ENCODE results near the gene TRIM13. TPM values are rescaled to one million over a fixed set of nuclear protein-coding genes. Genes with fewer than 3 reads are reported as not detected.

Gene TRIM13
- total and polyA plus RNA-seq, 2 of the 13 experiments (the other 11 are each of a cell fraction or from before 2014, with no cell fraction given) = 22.0 to 24.4 TPM

DNA sequence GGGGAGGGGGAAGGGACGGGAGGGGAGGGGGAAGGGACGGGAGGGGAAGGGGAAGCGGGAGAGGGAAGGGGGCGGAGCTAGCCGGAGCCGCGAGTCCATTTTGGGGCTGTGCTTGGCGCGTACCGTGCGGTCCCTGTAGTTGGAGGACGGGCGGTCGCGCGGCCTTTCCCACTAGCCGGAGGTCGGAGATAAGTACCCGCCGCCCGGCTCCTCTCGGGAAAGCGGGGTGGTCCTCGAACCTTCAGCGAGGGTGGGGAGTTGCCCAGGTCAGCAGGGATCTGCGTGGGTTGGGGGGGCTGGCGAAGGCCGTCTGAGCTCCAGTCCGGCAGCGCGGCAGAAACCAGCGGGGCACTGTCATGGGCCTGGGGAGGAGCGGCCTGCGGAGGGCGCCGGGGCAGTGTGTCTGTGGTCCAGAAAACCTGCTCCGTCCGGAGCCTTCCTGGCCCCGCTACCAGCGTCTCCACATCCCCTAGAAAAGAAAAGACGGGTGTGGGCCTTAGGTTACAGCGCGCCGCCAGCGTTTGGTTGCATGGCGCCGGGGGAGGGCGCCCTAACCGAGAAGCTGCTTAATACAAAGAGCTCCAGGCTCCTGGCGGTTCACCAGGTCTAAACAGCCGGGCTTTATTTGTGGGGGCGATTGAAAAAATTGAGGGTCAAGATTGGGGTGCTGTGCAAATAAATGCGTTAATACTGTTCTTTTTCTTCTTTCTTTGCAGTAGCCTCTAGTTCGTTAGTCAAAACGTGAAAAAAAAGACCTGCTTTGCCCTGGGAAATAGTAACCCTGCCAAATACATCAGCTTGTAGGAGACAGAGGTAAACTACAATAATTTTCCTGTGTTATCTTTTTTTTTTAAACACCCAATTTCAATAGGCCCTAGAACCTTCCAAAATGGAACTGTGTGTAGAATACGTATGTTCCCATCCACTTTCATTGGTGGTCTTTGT, at the start of gene TRIM13 (continued):
- TF ChIP-seq, protein P1, sequence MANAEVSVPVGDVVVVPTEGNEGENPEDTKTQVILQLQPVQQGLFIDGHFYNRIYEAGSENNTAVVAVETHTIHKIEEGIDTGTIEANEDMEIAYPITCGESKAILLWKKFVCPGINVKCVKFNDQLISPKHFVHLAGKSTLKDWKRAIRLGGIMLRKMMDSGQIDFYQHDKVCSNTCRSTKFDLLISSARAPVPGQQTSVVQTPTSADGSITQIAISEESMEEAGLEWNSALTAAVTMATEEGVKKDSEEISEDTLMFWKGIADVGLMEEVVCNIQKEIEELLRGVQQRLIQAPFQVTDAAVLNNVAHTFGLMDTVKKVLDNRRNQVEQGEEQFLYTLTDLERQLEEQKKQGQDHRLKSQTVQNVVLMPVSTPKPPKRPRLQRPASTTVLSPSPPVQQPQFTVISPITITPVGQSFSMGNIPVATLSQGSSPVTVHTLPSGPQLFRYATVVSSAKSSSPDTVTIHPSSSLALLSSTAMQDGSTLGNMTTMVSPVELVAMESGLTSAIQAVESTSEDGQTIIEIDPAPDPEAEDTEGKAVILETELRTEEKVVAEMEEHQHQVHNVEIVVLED (CRISPR knock-in tag; IDR thresholded peaks at IDR 0.05; ENCODE audit: borderline replicate concordance) = no peak
- peak; percentile 52; the same call in 1 of the 2 replicates for TF ChIP-seq BORCS8-MEF2B (CRISPR knock-in tag; IDR thresholded peaks at IDR 0.05)
- TF ChIP-seq CHD4 (IDR thresholded peaks at IDR 0.05; ENCODE audit: borderline replicate concordance, low read length) = no peak
- peak; percentile 34; the same call in 1 of the 2 replicates for TF ChIP-seq CBX5 (CRISPR knock-in tag; IDR thresholded peaks at IDR 0.05; ENCODE audit: borderline replicate concordance)
- TF ChIP-seq ZNF343 (CRISPR knock-in tag; IDR thresholded peaks at IDR 0.05) = 0 out of 2 replicates have a peak, but pooled peaks have one; percentile 25
- TF ChIP-seq PTBP1 (IDR thresholded peaks at IDR 0.05; ENCODE audit: low read depth, low read length, poor library complexity, severe bottlenecking) = peak; percentile 86
- TF ChIP-seq NRL (CRISPR knock-in tag; IDR thresholded peaks at IDR 0.05; ENCODE audit: borderline replicate concordance) = peak; percentile 75; the same call in 1 of the 2 replicates
- TF ChIP-seq, protein P2, sequence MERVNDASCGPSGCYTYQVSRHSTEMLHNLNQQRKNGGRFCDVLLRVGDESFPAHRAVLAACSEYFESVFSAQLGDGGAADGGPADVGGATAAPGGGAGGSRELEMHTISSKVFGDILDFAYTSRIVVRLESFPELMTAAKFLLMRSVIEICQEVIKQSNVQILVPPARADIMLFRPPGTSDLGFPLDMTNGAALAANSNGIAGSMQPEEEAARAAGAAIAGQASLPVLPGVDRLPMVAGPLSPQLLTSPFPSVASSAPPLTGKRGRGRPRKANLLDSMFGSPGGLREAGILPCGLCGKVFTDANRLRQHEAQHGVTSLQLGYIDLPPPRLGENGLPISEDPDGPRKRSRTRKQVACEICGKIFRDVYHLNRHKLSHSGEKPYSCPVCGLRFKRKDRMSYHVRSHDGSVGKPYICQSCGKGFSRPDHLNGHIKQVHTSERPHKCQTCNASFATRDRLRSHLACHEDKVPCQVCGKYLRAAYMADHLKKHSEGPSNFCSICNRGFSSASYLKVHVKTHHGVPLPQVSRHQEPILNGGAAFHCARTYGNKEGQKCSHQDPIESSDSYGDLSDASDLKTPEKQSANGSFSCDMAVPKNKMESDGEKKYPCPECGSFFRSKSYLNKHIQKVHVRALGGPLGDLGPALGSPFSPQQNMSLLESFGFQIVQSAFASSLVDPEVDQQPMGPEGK (CRISPR knock-in tag; IDR thresholded peaks at IDR 0.05) = peak; percentile 43; the same call in 1 of the 2 replicates
- TF ChIP-seq, protein P3, sequence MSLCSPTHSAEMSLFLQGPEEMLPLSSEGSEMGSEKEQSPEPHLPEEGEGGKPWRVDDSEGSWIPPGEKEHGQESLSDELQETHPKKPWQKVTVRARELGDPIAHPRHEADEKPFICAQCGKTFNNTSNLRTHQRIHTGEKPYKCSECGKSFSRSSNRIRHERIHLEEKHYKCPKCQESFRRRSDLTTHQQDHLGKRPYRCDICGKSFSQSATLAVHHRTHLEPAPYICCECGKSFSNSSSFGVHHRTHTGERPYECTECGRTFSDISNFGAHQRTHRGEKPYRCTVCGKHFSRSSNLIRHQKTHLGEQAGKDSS (CRISPR knock-in tag; IDR thresholded peaks at IDR 0.05; ENCODE audit: borderline replicate concordance, low read depth) = peak; percentile 38; the same call in 1 of the 2 replicates
- no peak for TF ChIP-seq LCORL (IDR thresholded peaks at IDR 0.05)
- peak; percentile 10; the same call in 1 of the 2 replicates for TF ChIP-seq LCORL (CRISPR knock-in tag; IDR thresholded peaks at IDR 0.05)
- TF ChIP-seq FOXC1 (CRISPR knock-in tag; IDR thresholded peaks at IDR 0.05; ENCODE audit: borderline replicate concordance) = no peak; the same call in 1 of the 2 replicates
- peak; percentile 64 for TF ChIP-seq ZNF724P (CRISPR knock-in tag; IDR thresholded peaks at IDR 0.05; ENCODE audit: borderline replicate concordance)
- TF ChIP-seq ZFP1 (CRISPR knock-in tag; IDR thresholded peaks at IDR 0.05) = no peak
- 0 out of 2 replicates have a peak, but pooled peaks have one; percentile 41 for TF ChIP-seq ZNF296 (CRISPR knock-in tag; conservative IDR thresholded peaks at IDR 0.05)
- TF ChIP-seq HOXA9 (CRISPR knock-in tag; IDR thresholded peaks at IDR 0.05; ENCODE audit: borderline replicate concordance) = no peak
- no peak for TF ChIP-seq ZNF20 (CRISPR knock-in tag; IDR thresholded peaks at IDR 0.05)
- TF ChIP-seq, protein P4, sequence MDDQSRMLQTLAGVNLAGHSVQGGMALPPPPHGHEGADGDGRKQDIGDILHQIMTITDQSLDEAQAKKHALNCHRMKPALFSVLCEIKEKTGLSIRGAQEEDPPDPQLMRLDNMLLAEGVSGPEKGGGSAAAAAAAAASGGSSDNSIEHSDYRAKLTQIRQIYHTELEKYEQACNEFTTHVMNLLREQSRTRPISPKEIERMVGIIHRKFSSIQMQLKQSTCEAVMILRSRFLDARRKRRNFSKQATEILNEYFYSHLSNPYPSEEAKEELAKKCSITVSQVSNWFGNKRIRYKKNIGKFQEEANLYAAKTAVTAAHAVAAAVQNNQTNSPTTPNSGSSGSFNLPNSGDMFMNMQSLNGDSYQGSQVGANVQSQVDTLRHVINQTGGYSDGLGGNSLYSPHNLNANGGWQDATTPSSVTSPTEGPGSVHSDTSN (CRISPR knock-in tag; IDR thresholded peaks at IDR 0.05; ENCODE audit: borderline replicate concordance) = no peak; the same call in 1 of the 2 replicates
- peak; percentile 78; the same call in 1 of the 2 replicates for TF ChIP-seq ZNF558 (CRISPR knock-in tag; IDR thresholded peaks at IDR 0.05; ENCODE audit: borderline replicate concordance)
- 0 out of 2 replicates have a peak, but pooled peaks have one; percentile 24 for TF ChIP-seq ZSCAN9 (CRISPR knock-in tag; IDR thresholded peaks at IDR 0.05; ENCODE audit: borderline replicate concordance)
- no peak for TF ChIP-seq ZNF34 (CRISPR knock-in tag; IDR thresholded peaks at IDR 0.05; ENCODE audit: borderline replicate concordance)
- peak; percentile 34; the same call in 1 of the 2 replicates for TF ChIP-seq ZNF205 (CRISPR knock-in tag; IDR thresholded peaks at IDR 0.05)
- TF ChIP-seq SRY (CRISPR knock-in tag; IDR thresholded peaks at IDR 0.05) = 0 out of 2 replicates have a peak, but pooled peaks have one; percentile 34
